Mesodermal cell (in vitro differentiated cells): ENCODE measurements around the gene SLCO2B1.

ENCODE experiments used
- H3K27ac ChIP-seq: 2 replicates; pipeline ENCODE4 v1.7.0; 2013; ENCODE audit warnings: mild to moderate bottlenecking, low read depth, low read length, moderate library complexity; ENCODE audit not compliant: severe bottlenecking
- H3K36me3 ChIP-seq: 2 replicates; pipeline ENCODE4 v1.7.1; 2013; ENCODE audit warnings: mild to moderate bottlenecking, low read length, moderate library complexity; ENCODE audit not compliant: control insufficient read depth, insufficient read depth
- H3K4me1 ChIP-seq: one replicate; pipeline ENCODE4 v1.7.1; 2013; ENCODE audit warnings: mild to moderate bottlenecking, low read length; ENCODE audit not compliant: insufficient read depth, control insufficient read depth, poor library complexity, severe bottlenecking
- H3K4me3 ChIP-seq: 2 replicates; pipeline ENCODE4 v1.7.0; 2013; ENCODE audit warnings: low read length, control low read depth, mild to moderate bottlenecking; ENCODE audit not compliant: insufficient read depth, poor library complexity, severe bottlenecking; ENCODE audit errors: extremely low read depth
- H3K9me3 ChIP-seq: 2 replicates; pipeline ENCODE4 v1.7.1; 2013; ENCODE audit warnings: mild to moderate bottlenecking, low read length, moderate library complexity; ENCODE audit not compliant: control insufficient read depth
- WGBS, 2 experiments: methylation state at CpG; one replicate each; pipeline ENCODE4 v1.1.5; 2013; ENCODE audit warnings: missing lambda C conversion rate in 2 of 2; ENCODE audit not compliant: insufficient coverage in 2 of 2; 5-methylcytosine and 5-hydroxymethylcytosine counted together

Gene SLCO2B1

GRCh38 chr11:75126564-75126963 lies 24.3 kb upstream of the SLCO2B1 start:
- no peaks in the 10 kb centered on the region for H3K4me1 ChIP-seq
- H3K36me3 ChIP-seq = no peaks in the 10 kb centered on the region
- H3K4me3 ChIP-seq = no peak overlapping the region
- 83 to 100% methylated on average over 1 to 2 of the region's 2 CpGs for WGBS, 2 experiments
- H3K27ac ChIP-seq = no peak overlapping the region
- H3K9me3 ChIP-seq = peaks cover 7% of the 10 kb centered on the region

- Histone ChIP-seq H3K4me1 (peaks cover 5% of the 10 kb centered on the region), H3K36me3 (no peaks in the 10 kb centered on the region), H3K4me3 (no peak overlapping the region), H3K27ac (no peak overlapping the region), H3K9me3 (peaks cover 7% of the 10 kb centered on the region)
- 80 to 92% methylated on average over 2 to 3 of the region's 3 CpGs for WGBS, 2 experiments
These were observed 18.8 kb upstream of the SLCO2B1 start for GRCh38 chr11:75132080-75132479.

GRCh38 chr11:75133976-75134375 lies 16.9 kb upstream of the SLCO2B1 start:
- Histone ChIP-seq H3K4me3 (no peak overlapping the region), H3K4me1 (peaks cover 5% of the 10 kb centered on the region), H3K36me3 (no peaks in the 10 kb centered on the region), H3K9me3 (peaks cover under 1% of the 10 kb centered on the region), H3K27ac (peak overlapping the region; percentile 38)
- whole genome bisulfite sequencing, 2 experiments = 76 to 77% methylated on average over 6 of the region's 6 CpGs

- Histone ChIP-seq H3K4me3 (no peak overlapping the region), H3K9me3 (no peaks in the 10 kb centered on the region), H3K4me1 (peaks cover 5% of the 10 kb centered on the region), H3K27ac (no peak overlapping the region), H3K36me3 (no peaks in the 10 kb centered on the region)
- WGBS, 2 experiments = 83 to 86% methylated on average over 4 to 5 of the region's 5 CpGs
These were observed 15.8 kb upstream of the SLCO2B1 start for GRCh38 chr11:75135021-75135650.

GRCh38 chr11:75135651-75136050 lies 15.3 kb upstream of the SLCO2B1 start:
- Histone ChIP-seq H3K4me1 (peaks cover 5% of the 10 kb centered on the region), H3K9me3 (no peaks in the 10 kb centered on the region), H3K4me3 (no peak overlapping the region), H3K27ac (no peak overlapping the region), H3K36me3 (no peaks in the 10 kb centered on the region)
- WGBS, 2 experiments = 80% methylated on average over 1 of the region's 1 CpG; no CpG with 5 or more reads in 1 of the 2 experiments

- Histone ChIP-seq H3K4me3 (no peak overlapping the region), H3K27ac (no peak overlapping the region), H3K36me3 (no peaks in the 10 kb centered on the region), H3K9me3 (no peaks in the 10 kb centered on the region), H3K4me1 (peaks cover 21% of the 10 kb centered on the region)
- 46% methylated on average over 18 of the region's 22 CpGs for WGBS, 2 experiments
These were observed 10.4 kb upstream of the SLCO2B1 start for GRCh38 chr11:75140269-75141138.

GRCh38 chr11:75141166-75141565 lies 9.7 kb upstream of the SLCO2B1 start:
- Histone ChIP-seq H3K4me1 (peaks cover 26% of the 10 kb centered on the region), H3K27ac (no peak overlapping the region), H3K9me3 (no peaks in the 10 kb centered on the region), H3K4me3 (no peak overlapping the region), H3K36me3 (no peaks in the 10 kb centered on the region)
- 69 to 72% methylated on average over 6 of the region's 6 CpGs for WGBS, 2 experiments

- no peaks in the 10 kb centered on the region for H3K36me3 ChIP-seq
- WGBS, 2 experiments = 51 to 55% methylated on average over 8 to 10 of the region's 10 CpGs
These were observed 8.0 kb upstream of the SLCO2B1 start for GRCh38 chr11:75142714-75143419.

GRCh38 chr11:75143420-75143731 lies 7.5 kb upstream of the SLCO2B1 start:
- no peak overlapping the region for H3K4me3 ChIP-seq
- WGBS, 2 experiments = 39 to 59% methylated on average over 2 to 4 of the region's 6 CpGs
- H3K4me1 ChIP-seq = peaks cover 44% of the 10 kb centered on the region
- peak overlapping the region; percentile 60 for H3K27ac ChIP-seq
- no peaks in the 10 kb centered on the region for H3K36me3 ChIP-seq
- no peaks in the 10 kb centered on the region for H3K9me3 ChIP-seq

More at GRCh38 chr11:75142714-75143419, 8.0 kb upstream of the SLCO2B1 start:
- Histone ChIP-seq H3K4me3 (no peak overlapping the region), H3K27ac (peak overlapping the region; percentile 60), H3K4me1 (peaks cover 41% of the 10 kb centered on the region), H3K9me3 (no peaks in the 10 kb centered on the region)

GRCh38 chr11:75144716-75145014 lies 6.2 kb upstream of the SLCO2B1 start:
- WGBS, 2 experiments = 10 to 20% methylated on average over 1 to 2 of the region's 3 CpGs

More at GRCh38 chr11:75144716-75145014, 6.2 kb upstream of the SLCO2B1 start:
- no peaks in the 10 kb centered on the region for H3K36me3 ChIP-seq
- H3K4me1 ChIP-seq = peaks cover 44% of the 10 kb centered on the region
- no peak overlapping the region for H3K4me3 ChIP-seq
- no peak overlapping the region for H3K27ac ChIP-seq
- no peaks in the 10 kb centered on the region for H3K9me3 ChIP-seq
